ENCODE measurements around the gene NDUFV1.

The NDUFV1 gene

DNA sequence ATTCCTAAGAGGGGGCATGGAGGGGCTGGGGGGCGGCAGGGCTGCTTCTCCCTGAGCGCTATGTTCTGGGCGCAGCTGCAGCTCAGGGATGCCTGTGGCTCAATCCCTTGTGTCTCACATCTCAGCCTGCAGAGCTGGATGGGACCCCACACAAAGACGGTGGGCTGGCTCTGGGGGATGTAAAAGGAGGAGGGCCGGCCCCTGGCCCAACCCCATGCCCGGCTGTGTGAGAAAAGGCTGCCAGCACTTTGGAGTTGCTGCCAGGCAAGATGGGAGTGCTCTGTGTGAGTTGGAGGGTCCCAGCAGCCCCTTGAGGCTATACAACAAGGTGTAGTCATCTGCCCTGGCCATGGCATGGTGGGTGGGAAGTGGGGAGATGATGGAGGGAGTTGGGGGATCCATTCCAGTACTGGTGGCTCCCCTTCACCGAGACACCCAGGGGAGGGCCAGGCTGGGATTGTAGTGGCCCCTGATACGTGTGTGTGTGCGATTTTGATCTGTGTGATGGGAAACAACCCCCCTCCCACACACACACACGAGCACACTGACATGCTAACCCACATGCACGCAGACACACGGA is 34.1 kb downstream of the NDUFV1 start:
- DNase-seq, result no peak

- no peak for DNase-seq
These were observed 34.8 kb downstream of the NDUFV1 start for GRCh38 chr11:67641338-67642172.

DNA sequence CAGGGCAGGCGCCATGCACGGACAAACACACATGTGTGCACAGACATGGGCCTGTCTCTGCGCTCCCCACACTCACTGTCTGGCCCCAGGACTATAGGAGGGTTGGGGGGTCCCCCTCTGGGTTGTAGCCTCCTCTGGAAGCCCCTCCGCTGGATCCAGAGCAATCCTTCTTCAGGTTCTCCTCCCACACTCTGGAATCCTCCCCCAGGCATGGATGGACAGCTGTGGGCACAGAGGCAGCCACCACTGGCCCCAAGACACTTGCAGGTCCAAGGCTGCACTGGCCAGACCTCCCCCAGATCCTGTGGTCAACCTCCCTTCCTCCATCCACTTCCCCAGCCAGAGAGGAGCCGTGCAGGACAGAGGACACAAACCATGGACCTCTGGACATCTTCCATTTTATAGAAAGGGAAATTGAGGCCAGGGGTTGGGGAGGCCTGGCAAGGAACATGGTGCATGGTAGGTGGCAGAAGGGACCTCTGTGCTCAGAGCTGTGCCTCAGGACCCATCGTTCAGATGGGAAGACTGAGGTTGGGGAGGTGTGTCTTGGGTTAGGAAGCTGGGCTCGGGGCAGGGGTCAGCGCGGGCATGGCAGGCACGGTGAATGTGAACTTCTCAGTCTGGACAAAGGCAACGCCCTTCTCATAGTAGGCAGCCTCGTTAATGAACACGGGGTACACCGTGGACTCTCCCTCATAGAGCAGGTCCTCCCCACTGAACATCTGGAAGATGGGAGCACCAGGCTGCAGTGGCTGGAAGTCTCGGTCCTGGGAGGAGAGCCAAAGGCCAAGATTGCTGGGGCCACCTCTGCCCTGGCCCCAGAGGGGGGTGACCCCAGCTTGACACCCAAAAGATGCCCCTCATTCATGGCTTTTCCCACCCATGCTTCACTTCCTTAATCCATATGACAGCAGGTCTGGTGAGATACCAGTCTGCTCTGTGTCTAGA is 35.7 kb downstream of the NDUFV1 start:
- no peak for DNase-seq

- DNase-seq, result no peak
These were observed 37.3 kb downstream of the NDUFV1 start for GRCh38 chr11:67644042-67644441.

GRCh38 chr11:67644472-67645418 is 38.0 kb downstream of the NDUFV1 start:
- DNase-seq, result no peak

GRCh38 chr11:67645521-67646461 is 39.1 kb downstream of the NDUFV1 start:
- DNase-seq, result no peak

- DNase-seq, result no peak
These were observed 40.0 kb downstream of the NDUFV1 start for GRCh38 chr11:67646535-67647336.

DNA sequence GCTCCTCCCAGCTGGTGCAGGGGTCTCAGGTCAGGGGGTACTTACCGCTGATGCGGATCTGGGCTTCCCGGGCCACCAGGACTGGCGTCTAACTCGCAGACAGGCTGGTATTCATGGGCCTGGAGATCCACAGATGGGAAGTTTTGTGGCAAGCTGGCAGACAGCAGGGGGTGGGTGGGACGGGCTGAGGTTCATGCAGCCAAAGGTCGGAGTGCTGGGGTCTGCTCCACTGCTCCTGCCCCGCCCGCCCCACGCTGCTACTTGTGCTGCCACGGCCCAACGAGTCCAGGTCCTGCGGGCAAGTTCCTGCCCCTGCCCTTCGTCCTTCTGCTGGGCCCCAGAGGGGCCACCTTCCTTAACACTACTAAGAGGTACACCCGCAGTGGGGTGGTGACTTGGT is 40.7 kb downstream of the NDUFV1 start:
- DNase-seq, result no peak

- peak; percentile 30 for DNase-seq
These were observed 41.5 kb downstream of the NDUFV1 start for GRCh38 chr11:67648140-67648795.

GRCh38 chr11:67648796-67649613 is 42.3 kb downstream of the NDUFV1 start:
- DNase-seq, result no peak

- DNase-seq, result no peak
These were observed 43.1 kb downstream of the NDUFV1 start for GRCh38 chr11:67649634-67650510.

DNA sequence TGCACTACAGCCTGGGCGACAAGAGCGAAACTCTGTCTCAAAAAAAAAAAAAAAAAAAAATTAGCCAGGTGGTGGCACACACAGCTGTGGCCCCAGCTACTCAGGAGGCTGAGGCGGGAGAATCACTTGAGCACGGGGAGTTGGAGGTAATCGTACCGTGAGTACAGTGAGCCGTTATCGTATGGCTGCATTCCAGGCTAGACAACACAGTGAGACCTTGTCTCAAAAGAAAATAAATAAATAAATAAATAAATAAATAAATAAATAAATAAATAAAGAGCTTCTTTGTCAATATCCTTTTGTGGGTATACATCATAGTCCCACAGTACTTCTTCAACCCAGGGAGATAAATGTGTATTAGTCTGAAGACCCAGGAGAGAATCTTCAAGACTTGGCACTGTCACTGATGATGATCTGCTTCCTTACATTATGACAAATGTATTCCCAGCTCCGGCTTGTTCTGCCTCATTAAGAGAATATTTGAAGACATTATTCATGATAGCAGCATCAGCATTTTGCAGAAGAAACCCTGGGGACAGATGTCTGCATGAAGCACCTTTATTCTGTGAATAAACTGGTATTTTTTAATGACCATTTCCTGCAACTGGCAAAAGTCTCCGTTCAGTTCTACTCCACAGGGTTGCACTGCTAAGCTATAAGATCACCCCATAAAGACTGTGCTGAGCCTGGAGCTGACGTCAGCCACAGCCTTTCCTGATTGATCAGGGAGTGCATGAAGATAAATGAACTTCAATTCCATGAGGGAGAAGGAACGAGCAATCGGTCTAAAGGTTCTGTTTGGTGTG is 45.4 kb downstream of the NDUFV1 start:
- DNase-seq, result no peak

- DNase-seq, result no peak
These were observed 46.5 kb downstream of the NDUFV1 start for GRCh38 chr11:67652965-67653845.

DNA sequence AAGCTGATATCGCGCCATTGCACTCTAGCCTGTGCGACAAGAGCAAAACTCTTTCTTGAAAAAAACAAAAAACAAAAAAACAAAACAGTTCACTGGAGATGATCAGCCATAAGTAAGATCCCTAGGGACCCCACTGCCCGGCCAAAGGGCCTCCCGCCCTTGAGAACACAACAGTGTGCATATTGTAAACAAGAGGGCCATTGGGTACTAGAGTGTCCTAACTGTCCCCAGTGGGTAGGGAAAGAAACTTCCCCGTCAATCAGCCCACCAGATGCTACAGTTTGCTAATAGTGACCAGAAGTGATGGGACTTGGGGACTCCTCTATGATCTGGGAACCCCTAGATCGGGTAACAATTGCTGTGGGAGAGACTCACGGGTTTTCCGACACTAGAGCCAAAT is 47.5 kb downstream of the NDUFV1 start:
- no peak for DNase-seq

DNA sequence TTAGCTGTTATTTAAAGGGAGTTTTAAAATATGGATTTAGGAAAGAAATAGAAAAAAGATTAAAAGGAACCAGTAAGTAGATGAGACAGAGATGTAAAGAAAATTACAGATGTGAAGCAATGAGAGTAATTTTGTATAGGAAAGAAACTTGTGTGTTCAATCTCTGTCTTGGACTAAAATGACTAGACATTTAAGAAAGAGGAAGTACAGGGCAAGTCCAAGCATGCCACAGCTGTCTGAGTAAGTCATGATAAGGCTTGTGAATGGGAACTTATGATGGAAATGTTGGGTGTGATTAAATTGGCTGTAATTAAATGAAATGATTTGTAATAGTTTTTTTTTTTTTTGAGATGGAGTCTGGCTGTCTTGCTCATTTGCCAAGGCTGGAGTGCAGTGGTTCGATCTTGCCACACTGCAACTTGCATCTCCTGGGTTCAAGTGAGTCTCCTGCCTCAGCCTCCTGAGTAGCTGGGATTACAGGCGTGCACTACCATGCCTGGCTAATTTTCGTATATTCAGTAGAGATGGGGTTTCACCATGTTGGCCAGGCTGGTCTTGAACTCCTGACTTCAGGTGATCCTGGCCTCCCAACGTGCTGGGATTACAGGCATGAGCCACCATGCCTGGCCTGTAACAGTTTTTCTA is 49.7 kb downstream of the NDUFV1 start:
- DNase-seq, result no peak
